Thoracic aorta (tissue), 2 donors: ENCODE measurements around the gene SLC35F3. TPM values are rescaled to one million over a fixed set of nuclear protein-coding genes. Genes with fewer than 3 reads are reported as not detected.

ENCODE experiments used
- ATAC-seq: fragments of 150-250 bp; one replicate; pipeline ENCODE4 v1.8.0; 2017; ENCODE audit warnings: low read depth; ENCODE audit not compliant: insufficient number of reproducible peaks, low FRiP score
- DNase-seq: peaks from one replicate; pipeline ENCODE4 v3.0.0-alpha.2; 2020; ENCODE audit warnings: low spot score
- H3K27ac ChIP-seq, 2 donors: fragments of 200-600 bp; sonication (generic); 1 replicate in 1 of 2; 2 replicates in 1 of 2; pipeline ENCODE4 v1.5.1; 2016; ENCODE audit warnings: mild to moderate bottlenecking in 2 of 2, moderate library complexity in 2 of 2
- H3K27me3 ChIP-seq: fragments of 200-600 bp; sonication (generic); replicated peaks from 2 replicates; pipeline ENCODE4 v1.6.0; 2016; ENCODE audit warnings: mild to moderate bottlenecking; ENCODE audit not compliant: insufficient read depth
- H3K36me3 ChIP-seq: fragments of 200-600 bp; sonication (generic); one replicate; pipeline ENCODE4 v1.5.1; 2016
- H3K4me1 ChIP-seq, 2 donors: fragments of 200-600 bp; sonication (generic); 1 replicate in 1 of 2; 2 replicates in 1 of 2; pipeline versions ENCODE4 v1.5.1 to v1.6.0; 2016; ENCODE audit warnings: low read depth in 2 of 2, mild to moderate bottlenecking in 1 of 2; ENCODE audit not compliant: control insufficient read depth in 1 of 2
- H3K4me3 ChIP-seq: fragments of 200-600 bp; sonication (generic); 2 replicates; pipeline ENCODE4 v1.5.1; 2016; ENCODE audit warnings: mild to moderate bottlenecking
- H3K9me3 ChIP-seq: fragments of 200-600 bp; sonication (generic); 2 replicates; pipeline ENCODE4 v1.5.1; 2016
- CTCF ChIP-seq: fragments of 200-600 bp; sonication (generic); IDR thresholded peaks from one replicate; pipeline ENCODE4 v1.5.1; 2019; ENCODE audit warnings: antibody characterized with exemption
- total RNA-seq, 2 donors: library from RNA; depleted of rRNA; stranded (reverse); fragments of >200 nt; gene quantifications; one replicate each; pipeline versions ENCODE4 v1.1.0 to v1.2.3, GENCODE V29; 2016

SLC35F3 gene
- total RNA-seq, 2 donors from 2014 or later: not detected

DNA sequence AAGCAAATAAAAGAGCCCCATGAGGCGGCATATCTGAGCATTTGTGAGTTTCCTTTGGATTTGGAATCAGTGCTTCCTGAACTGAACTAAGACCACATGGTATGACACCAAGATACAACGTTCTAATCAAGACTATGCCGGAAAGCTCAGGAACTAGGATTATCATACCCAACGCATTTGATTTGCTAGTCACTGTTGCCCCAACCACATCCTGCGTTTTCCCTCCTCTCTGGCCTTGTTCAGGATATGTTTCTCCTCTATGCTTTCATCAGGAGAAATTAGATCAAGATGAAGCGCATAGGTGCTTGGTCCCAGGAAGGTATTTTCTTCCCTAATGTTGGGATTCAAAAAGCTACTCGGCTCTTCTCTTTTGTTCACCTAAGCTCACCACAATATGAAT is 79.3 kb downstream of the SLC35F3 start:
- H3K36me3 ChIP-seq: no peaks in the 10 kb centered on the region
- ATAC-seq (no peak), DNase-seq (no peak)

GRCh38 chr1:233988963-233989696 is 84.7 kb downstream of the SLC35F3 start:
- DNase-seq: no peak
- Histone ChIP-seq H3K36me3 (no peaks in the 10 kb centered on the region), H3K27me3 (no peaks in the 10 kb centered on the region), H3K27ac (no peak overlapping the region), H3K9me3 (no peaks in the 10 kb centered on the region), H3K4me3 (no peak overlapping the region), H3K4me1 (no peaks in the 10 kb centered on the region)
- TF ChIP-seq CTCF: no peak
- ATAC-seq: no peak

More for the DNA sequence above, 79.3 kb downstream of the SLC35F3 start:
- Histone ChIP-seq H3K9me3 (no peaks in the 10 kb centered on the region), H3K27ac (no peak overlapping the region), H3K4me3 (no peak overlapping the region), H3K27me3 (no peaks in the 10 kb centered on the region), H3K4me1 (no peaks in the 10 kb centered on the region)
- TF ChIP-seq CTCF: no peak

DNA sequence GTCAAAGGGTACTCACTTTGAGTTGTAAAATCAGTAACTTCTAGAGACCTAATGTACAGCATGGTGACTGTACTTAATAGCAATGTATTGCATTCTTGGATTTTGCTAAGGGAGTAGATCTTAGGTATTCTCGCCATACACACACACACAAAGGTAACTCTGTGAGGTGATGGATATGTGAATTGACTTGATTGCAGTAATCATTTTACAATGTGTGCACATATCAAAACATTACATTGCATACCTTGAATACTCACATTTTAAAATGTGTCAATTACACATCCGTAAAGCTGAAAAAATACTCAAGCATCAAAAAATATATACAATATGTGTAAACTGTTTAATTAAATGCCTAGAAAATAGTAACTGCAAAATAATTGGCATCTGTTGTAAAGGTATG is 86.0 kb downstream of the SLC35F3 start:
- ATAC-seq: no peak
- H3K4me1 ChIP-seq: no peaks in the 10 kb centered on the region
- TF ChIP-seq CTCF: no peak
- no peaks in the 10 kb centered on the region for H3K36me3 ChIP-seq
- H3K27me3 ChIP-seq: no peaks in the 10 kb centered on the region
- no peak for DNase-seq
- no peaks in the 10 kb centered on the region for H3K9me3 ChIP-seq
- H3K4me3 ChIP-seq: no peak overlapping the region
- H3K27ac ChIP-seq: no peak overlapping the region

DNA sequence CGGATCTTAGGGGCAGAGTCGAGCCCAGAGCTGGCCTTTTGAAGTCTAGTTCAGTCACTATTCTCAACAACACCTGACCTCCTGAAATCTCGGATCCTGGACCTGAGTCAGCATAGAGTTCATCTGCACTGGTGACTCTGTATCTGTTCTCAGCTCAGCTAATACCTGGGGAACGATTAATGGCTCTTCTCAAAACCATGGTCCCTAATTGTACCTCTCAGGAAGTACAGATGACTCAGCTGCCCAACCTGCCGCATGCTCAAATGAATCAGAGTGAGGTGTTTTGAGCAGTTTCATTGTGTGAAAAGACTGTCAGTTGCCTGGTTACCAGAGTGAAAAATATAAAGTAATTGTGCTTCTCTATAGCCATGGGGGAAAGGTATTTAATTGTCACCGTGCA is 89.2 kb downstream of the SLC35F3 start:
- Histone ChIP-seq H3K27ac (no peak overlapping the region), H3K27me3 (no peaks in the 10 kb centered on the region), H3K4me1 (no peaks in the 10 kb centered on the region), H3K36me3 (no peaks in the 10 kb centered on the region), H3K4me3 (no peak overlapping the region), H3K9me3 (no peaks in the 10 kb centered on the region)
- no peak for ATAC-seq
- no peak for TF ChIP-seq CTCF
- no peak for DNase-seq

- Histone ChIP-seq H3K4me3 (no peak overlapping the region), H3K36me3 (no peaks in the 10 kb centered on the region), H3K27ac (no peak overlapping the region), H3K4me1 (no peaks in the 10 kb centered on the region), H3K9me3 (no peaks in the 10 kb centered on the region), H3K27me3 (no peaks in the 10 kb centered on the region)
- DNase-seq (no peak), ATAC-seq (no peak)
- TF ChIP-seq CTCF: no peak
These were observed 89.6 kb downstream of the SLC35F3 start for GRCh38 chr1:233994112-233994511.
